Testis (tissue), 3 donors: ENCODE measurements around the gene ACAP3. TPM values are rescaled to one million over a fixed set of nuclear protein-coding genes. Genes with fewer than 3 reads are reported as not detected.

ENCODE experiments used
- DNase-seq: peaks from one replicate; pipeline ENCODE4 v3.0.0-alpha.2; 2019
- H3K27ac ChIP-seq, 2 donors: fragments of 200-600 bp; sonication (generic); one replicate each; pipeline ENCODE4 v1.5.1; 2019
- H3K27me3 ChIP-seq: fragments of 200-600 bp; sonication (generic); one replicate; pipeline ENCODE4 v1.5.1; 2019
- H3K36me3 ChIP-seq: fragments of 200-600 bp; sonication (generic); one replicate; pipeline ENCODE4 v1.5.1; 2017; ENCODE audit warnings: low read depth; ENCODE audit errors: missing control alignments
- H3K4me1 ChIP-seq: fragments of 200-600 bp; sonication (generic); one replicate; pipeline ENCODE4 v1.5.1; 2019
- H3K4me3 ChIP-seq, 2 donors: fragments of 200-600 bp; sonication (generic); one replicate each; pipeline ENCODE4 v1.5.1; 2017 to 2019
- H3K9me3 ChIP-seq: fragments of 200-600 bp; sonication (generic); one replicate; pipeline ENCODE4 v1.5.1; 2017
- POLR2A ChIP-seq: fragments of 450-650 bp; IDR thresholded peaks from one replicate; pipeline ENCODE4 v1.6.1; 2017; ENCODE audit warnings: antibody characterized with exemption, mild to moderate bottlenecking, moderate library complexity
- WGBS, 2 donors: methylation state at CpG; one replicate each; pipeline ENCODE4 v1.1.5; 2018; 5-methylcytosine and 5-hydroxymethylcytosine counted together
- intact Hi-C: fragments of 100-400 bp; cut with DNase I; formaldehyde crosslinking; loops from one replicate; pipeline ENCODE4 v1.15.1; 2023; ENCODE audit warnings: low total_unique reads
- polyA plus RNA-seq: library from polyadenylated mRNA; stranded (reverse); fragments of 350-450 nt; fragmentation: Illumina TruSeq; extraction: RNeasy Lipid Tissue Mini Kit (QIAGEN cat#74804); gene quantifications from one replicate; pipeline ENCODE4 v1.2.3, GENCODE V29; 2014; ENCODE audit warnings: low read depth, low replicate concordance; ENCODE audit not compliant: insufficient read depth
- total RNA-seq, 2 donors: library from RNA; depleted of rRNA; stranded (reverse); fragments of >200 nt; gene quantifications; one replicate each; pipeline ENCODE4 v1.2.3, GENCODE V29; 2016
- TF ChIP-seq, protein P1 (sequence below), 3 experiments: fragments of 450-650 bp in 2 of 3; fragments of 200-600 bp in 1 of 3; sonication (generic) in 1 of 3; IDR thresholded peaks; one replicate each; pipeline ENCODE4 v1.5.1; 2016 to 2019; ENCODE audit warnings: antibody characterized with exemption in 3 of 3, mild to moderate bottlenecking in 2 of 3, moderate library complexity in 1 of 3

Gene ACAP3
- total and polyA plus RNA-seq, 3 donors from 2014 or later: 16.8 to 62.7 (median 53.0) TPM

DNA sequence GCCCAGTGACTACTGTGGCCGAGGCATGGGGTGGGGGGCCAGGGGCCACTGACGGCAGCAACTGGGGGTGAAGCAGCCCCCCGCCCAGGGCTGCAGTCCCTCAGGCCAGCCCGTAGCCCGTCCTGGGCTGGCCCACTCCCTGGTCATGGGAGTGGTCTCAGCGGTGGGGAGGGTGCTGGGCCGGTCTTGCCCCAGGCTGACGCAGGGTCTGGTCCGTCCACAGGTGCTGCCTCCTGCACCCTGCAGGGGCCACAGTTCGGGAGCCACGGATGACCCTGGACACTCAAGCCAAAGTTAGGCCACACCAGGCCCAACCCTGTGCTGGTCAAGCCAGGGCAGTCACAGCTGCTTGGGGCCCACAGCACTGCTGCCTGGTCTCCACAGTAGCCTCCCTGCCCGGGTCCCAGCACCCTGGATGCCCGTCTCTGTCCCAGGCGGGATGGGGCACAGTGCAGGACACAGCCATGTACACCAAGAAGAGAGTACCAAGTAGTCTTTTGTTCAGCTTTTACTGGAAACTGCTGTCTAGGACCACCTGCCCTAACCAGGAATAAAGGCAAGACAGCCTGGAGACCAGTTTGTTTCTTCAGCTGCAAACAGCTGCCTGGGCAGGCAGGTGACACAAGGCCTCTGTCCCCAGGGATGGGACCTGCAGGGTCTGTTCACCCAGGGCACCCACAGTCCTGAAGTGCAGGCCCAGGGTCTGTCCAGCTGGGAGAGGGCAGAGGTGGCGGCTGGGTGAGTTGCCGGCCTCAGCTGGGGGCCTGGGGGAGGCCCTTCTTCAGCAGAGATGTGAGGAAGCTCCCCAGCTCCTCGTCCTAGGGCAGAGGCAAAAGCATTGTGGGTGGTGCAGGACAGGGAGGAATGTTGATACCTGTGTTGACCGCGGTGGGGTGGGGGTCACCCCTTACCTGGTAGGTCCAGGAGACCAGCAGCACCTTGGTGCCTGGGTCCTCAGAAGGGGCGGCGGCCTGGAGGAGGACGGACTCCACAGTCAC is 3.7 kb upstream of the ACAP3 start:
- Histone ChIP-seq H3K27me3 (no peaks in the 10 kb centered on the region), H3K4me1 (peaks cover 15% of the 10 kb centered on the region), H3K36me3 (no peaks in the 10 kb centered on the region), H3K27ac (no peak overlapping the region), H3K9me3 (no peaks in the 10 kb centered on the region), H3K4me3 (no peak overlapping the region)
- 84 to 85% methylated on average over 7 to 20 of the region's 22 CpGs for WGBS, 2 donors
- DNase-seq: no peak
- intact Hi-C loops: no loop called here
- no peak for TF ChIP-seq POLR2A
- TF ChIP-seq, protein P1, sequence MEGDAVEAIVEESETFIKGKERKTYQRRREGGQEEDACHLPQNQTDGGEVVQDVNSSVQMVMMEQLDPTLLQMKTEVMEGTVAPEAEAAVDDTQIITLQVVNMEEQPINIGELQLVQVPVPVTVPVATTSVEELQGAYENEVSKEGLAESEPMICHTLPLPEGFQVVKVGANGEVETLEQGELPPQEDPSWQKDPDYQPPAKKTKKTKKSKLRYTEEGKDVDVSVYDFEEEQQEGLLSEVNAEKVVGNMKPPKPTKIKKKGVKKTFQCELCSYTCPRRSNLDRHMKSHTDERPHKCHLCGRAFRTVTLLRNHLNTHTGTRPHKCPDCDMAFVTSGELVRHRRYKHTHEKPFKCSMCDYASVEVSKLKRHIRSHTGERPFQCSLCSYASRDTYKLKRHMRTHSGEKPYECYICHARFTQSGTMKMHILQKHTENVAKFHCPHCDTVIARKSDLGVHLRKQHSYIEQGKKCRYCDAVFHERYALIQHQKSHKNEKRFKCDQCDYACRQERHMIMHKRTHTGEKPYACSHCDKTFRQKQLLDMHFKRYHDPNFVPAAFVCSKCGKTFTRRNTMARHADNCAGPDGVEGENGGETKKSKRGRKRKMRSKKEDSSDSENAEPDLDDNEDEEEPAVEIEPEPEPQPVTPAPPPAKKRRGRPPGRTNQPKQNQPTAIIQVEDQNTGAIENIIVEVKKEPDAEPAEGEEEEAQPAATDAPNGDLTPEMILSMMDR (IDR thresholded peaks at IDR 0.05): no peak

DNA sequence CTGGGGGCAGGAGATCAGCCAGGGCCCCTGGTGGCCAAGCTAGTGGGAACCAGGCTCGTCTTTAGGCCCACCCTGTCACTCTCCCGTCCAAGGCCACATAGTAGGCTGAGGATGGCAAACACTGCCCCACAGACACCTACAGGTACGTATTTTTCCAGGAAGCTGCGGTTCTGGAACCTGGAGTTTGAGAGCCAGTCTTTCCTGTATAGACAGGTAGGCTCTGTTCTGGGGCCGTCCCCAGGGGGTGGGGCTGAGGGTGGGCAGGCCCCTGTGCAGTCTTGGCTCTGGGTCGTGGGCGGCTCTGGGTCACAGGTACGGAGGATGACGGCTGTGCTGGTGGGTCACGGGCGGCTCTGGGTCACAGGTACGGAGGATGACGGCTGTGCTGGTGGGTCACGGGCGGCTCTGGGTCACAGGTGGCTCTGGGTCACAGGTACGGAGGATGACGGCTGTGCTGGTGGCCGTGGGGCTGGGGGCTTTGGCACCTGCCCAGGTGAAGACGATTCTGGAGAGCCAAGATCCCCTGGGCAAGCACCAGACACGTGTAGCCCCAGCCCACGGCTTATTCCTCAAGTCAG is 2.8 kb upstream of the ACAP3 start:
- intact Hi-C loops: no loop called here
- Histone ChIP-seq H3K36me3 (no peaks in the 10 kb centered on the region), H3K9me3 (no peaks in the 10 kb centered on the region)

DNA sequence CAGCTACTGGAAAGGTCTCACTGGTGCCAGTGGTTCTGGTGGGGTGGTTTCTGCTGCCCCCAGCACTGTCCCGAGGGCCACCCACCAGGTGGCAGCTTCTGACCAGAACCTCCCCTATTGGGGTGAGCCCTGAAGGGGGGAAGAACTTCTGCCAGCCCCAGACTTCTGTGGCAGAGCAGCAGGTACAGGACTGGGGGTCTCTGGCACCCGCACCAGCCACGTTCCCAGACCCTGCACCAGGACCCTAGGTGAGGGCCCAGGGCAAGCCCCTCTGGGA is 2.3 kb upstream of the ACAP3 start:
- H3K36me3 ChIP-seq: no peaks in the 10 kb centered on the region
- no peaks in the 10 kb centered on the region for H3K27me3 ChIP-seq
- no peak overlapping the region for H3K4me3 ChIP-seq
- H3K27ac ChIP-seq: no peak overlapping the region
- intact Hi-C loops: no loop called here
- H3K4me1 ChIP-seq: peaks cover 29% of the 10 kb centered on the region
- 78 to 88% methylated on average over 3 of the region's 3 CpGs for WGBS, 2 donors
- no peak for TF ChIP-seq POLR2A
- TF ChIP-seq, protein P1 (IDR thresholded peaks at IDR 0.05): no peak
- DNase-seq: no peak
- no peaks in the 10 kb centered on the region for H3K9me3 ChIP-seq

More for the DNA sequence above, 2.8 kb upstream of the ACAP3 start:
- peaks cover 24% of the 10 kb centered on the region for H3K4me1 ChIP-seq
- no peak overlapping the region for H3K4me3 ChIP-seq
- TF ChIP-seq POLR2A: no peak
- TF ChIP-seq, protein P1 (IDR thresholded peaks at IDR 0.05): no peak
- WGBS, 2 donors: 73 to 91% methylated on average over 10 to 21 of the region's 21 CpGs
- no peak for DNase-seq
- no peak overlapping the region for H3K27ac ChIP-seq
- no peaks in the 10 kb centered on the region for H3K27me3 ChIP-seq

DNA sequence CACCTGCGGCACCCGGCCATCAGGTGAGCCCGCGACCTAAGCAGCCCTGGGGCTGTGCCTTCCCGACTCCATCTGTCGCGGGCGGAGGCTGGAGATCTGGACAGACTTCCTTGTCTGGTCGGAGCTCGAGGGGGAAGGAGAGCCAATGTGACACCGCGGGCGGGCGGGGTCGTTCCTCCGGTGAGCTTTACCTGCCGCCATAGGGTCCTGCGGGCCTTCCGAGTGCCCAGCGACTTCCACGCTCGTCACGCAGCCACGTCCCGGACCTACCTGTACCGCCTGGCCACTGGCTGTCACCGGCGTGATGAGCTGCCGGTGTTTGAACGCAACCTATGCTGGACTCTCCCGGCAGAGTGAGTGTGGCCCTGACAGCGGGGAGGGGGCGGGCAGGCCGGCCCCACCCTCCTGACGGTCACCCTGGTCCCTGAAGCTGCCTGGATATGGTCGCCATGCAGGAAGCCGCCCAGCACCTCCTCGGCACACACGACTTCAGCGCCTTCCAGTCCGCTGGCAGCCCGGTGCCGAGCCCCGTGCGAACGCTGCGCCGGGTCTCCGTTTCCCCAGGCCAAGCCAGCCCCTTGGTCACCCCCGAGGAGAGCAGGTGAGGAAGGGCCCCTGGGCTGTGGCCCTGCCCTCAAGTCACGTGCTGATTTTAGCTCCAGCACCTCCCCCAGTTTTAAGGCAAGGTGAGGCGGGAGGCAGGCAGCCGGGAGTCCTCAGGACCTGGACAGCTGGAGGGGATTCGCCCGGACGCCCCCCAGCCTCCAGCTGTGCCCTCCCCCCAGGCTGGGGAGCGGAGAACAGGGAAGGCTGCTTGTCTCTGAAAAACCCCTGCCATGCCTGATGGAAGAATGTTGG is 1.8 kb upstream of the ACAP3 start:
- Histone ChIP-seq H3K27ac (peak overlapping the region in 1 of 2 donors; percentile 92), H3K27me3 (no peaks in the 10 kb centered on the region), H3K4me1 (peaks cover 35% of the 10 kb centered on the region), H3K36me3 (no peaks in the 10 kb centered on the region), H3K9me3 (no peaks in the 10 kb centered on the region), H3K4me3 (peak overlapping the region; percentile 87 to 89)
- WGBS, 2 donors: 45% methylated on average over 48 of the region's 57 CpGs; no CpG with 5 or more reads in 1 of the 2 donors
- no peak for TF ChIP-seq POLR2A
- TF ChIP-seq, protein P1 (IDR thresholded peaks at IDR 0.05): no peak
- no peak for DNase-seq
- intact Hi-C loops: no loop called here
